RPMI8226 (cell line): Measurements from ENCODE around the gene AFF2.
A peak's percentile ranks its signal among the peaks of the same experiment; 100 is the strongest.

ENCODE experiments used
- DNase-seq: peaks from one replicate; pipeline ENCODE4 v3.0.0-alpha.2; 2015

The AFF2 gene

DNA sequence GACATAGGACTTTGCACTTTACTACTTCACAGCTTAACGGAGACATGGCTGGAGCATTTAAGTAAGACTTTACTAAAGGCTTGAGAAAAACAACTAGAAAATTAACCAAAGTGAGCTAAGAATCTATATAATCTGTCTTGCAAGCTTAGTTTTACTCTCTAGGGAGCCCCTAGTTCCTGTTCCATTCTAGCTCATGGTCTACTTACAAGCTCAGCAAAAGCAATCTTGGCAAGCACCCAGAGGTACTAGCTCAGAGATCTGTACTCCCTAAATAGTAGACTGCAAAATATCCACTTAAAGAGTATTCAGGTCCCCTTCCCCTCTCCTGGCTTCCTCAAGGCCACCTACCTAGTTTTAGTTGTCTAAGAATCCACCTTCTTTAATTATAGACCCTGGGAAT, 535.7 kb downstream of the AFF2 start:
- DNase-seq: peak; percentile 5

DNA sequence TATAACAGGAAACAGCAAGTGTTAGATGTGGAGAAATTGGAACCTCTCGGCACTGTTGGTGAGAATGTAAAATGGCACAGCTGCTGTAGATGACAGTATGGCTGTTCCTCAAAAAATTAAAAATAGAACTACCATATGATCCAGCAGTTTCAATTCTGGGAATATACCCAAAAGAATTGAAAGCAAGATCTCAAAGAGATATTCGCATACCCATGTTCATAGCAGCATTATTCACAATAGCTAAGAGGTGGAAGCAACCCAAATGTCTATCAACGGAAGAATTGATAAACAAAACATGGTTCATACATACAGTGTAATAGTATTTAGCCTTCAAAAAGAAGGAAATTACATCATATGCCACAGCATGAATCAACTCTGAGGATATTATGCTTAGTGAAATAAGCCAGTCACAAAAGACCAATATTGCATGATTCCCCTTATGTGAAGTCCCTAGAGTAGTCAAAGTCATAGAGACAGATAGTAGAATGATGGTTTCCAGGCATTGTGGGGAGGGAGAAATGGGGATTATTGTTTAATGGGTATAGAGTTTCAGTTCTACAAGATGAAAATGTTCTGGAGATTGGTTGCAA, 537.0 kb downstream of the AFF2 start:
- DNase-seq: no peak

GRCh38 chrX:149039057-149039456, 538.6 kb downstream of the AFF2 start:
- no peak for DNase-seq

DNA sequence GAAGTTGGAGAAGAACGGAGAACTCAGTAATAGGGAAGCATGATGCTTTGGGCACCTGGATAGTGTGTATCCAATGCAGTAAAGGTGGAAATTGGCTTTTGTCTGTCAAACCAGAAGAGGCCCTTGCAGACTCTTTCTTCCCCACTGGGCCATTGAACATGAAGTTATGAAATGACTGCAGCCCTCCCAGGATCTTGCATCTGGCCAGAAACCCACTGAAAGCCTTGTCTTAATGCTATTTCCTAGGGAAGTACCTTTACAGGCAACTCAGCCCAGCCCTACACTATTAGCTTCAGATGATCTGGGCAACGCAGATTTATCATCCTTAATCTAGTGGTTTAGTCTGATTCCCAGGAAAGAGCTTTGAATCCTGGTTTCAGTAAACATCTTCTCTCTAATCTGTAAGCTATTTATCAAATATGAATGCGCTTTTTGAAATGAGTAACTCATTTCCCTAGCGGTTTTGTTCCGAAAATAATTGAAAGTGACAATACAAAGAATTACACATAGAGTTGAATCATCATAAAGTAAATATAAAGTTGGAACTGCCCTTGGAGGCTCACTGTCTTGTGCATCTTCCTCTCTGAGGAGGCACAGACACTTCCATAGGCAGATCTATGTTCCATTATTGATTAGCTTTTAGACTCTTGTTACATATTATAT, 540.6 kb downstream of the AFF2 start:
- no peak for DNase-seq

DNA sequence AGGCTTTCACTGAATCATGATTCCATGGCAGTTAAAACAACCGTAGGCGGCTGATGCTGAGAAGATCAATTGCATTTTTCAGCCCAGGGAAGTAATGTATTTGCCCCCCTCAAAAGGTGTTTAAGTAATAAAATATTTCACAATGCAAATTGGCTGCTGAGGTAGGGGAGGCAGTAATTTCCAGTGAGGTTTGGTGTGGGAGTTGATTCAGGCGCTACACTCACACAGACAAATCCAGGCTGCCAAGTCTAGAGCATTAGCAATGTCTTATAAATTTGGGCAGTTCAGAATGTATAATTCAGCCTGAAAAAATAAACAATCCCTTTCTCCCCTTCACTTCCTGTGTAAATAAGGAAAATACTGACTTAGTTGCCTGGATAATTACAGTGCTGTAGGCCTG, 543.0 kb downstream of the AFF2 start:
- DNase-seq: no peak

GRCh38 chrX:149044471-149044870, 544.1 kb downstream of the AFF2 start:
- no peak for DNase-seq

GRCh38 chrX:149045645-149046210, 545.3 kb downstream of the AFF2 start:
- DNase-seq: no peak
